SW480 (cell line): Measurements from ENCODE around the gene TGM2.
A peak's percentile ranks its signal among the peaks of the same experiment; 100 is the strongest.

ENCODE experiments used
- DNase-seq: peaks from one replicate; pipeline ENCODE4 v3.0.0-alpha.2; 2016; ENCODE audit warnings: low spot score

TGM2 gene

DNA sequence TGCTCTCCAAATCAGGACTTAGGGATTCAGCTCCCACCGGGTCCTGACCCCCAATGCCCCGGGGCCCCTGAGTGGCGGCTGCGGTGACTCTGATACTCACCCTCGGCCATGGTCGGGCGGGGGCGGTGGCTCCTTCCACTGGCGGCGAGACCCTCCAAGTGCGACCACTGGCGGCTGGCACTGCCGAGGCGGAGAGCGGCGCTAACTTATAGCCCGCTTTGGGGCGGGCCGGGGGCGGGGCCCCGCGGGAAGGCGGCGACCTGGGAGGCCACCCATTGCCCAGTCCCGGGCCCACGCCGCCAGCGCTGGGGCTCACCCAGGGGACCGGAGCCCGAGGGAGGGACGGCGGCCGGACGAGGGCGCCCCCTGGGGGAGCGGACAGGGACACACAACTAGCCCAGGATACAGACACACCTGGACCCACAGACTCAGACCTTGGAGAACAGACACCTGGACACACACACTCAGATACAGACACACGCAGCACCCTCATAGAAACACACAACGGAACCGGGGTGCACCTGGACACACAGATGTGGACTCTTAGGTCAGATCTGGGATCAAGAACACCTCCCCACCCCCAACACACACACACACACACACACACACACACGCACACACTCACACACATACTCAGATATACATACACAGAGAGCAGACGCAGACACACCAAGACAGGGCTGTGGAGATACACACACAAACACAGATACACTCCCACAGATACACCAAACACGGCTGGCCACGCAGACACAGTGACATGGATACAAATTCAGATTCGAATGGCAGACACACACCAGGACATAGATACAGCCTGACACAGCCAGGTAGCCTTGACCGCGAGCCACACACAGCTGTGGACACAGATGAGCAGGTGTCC, at the start of gene TGM2:
Gene TGM2, minus strand, starts transcription at position 182 of the 877 bp plus-strand sequence. Its CDS starts 72 bp downstream, at position 110.
- peak; percentile 89 for DNase-seq

GRCh38 chr20:38214256-38215193, 49.5 kb upstream of the TGM2 start:
- no peak for DNase-seq

- DNase-seq = no peak
Measured at GRCh38 chr20:38213607-38213940, 48.5 kb upstream of the TGM2 start.

GRCh38 chr20:38212806-38213606, 47.9 kb upstream of the TGM2 start:
- no peak for DNase-seq

- no peak for DNase-seq
Measured at GRCh38 chr20:38211200-38212097, 46.4 kb upstream of the TGM2 start.

DNA sequence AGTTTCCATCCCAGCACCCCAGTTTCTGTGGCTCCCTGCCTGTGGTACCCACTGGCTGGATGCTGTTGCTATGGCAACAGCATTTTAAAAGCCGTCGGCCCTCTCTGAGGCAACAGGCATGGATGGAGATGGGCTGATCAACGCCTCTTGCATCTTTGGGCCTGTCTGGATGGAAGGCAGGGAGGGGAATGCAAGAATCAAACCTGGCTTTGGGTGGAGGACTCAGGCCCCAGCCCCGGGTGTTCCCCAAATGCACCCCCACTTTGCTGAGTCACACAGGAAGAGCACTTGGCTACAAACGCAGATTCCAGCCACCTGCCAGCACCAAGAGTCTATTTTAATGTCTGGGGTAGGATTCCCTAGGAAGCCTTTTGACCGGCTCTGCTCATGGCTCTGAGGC, 45.7 kb upstream of the TGM2 start:
- peak; percentile 53 for DNase-seq

DNA sequence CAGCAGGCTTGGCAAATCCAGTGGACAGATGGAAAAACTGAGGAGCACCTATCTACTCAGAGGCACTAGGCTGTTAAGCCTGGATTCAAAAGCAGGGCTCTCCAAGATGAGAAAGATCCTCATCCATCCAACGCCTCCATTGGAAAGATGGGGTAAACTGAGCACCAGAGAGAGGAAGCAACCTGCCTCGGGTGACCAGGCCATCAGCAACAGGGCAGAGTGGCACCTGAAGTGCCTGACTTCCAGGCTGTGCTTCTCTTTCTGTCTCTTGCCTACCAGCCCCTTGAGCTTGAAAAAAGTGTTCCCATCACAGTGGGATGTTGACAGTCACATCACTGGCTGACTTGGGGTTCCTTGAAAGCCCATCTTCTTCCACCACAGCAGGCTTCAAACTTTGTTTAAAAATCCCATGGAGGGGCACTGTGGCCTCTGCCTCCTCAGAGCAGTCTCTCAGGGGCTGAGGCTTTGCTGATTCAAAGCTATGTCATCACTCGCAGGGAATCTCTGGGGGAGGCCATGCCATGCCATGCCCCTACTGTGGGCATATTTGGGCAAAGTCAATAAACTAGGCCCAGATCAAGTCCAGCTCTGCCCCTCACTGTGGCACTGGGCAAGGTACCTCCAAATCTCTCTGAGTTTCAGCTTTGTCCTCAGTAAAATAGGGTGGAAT, 44.8 kb upstream of the TGM2 start:
- DNase-seq = no peak

DNA sequence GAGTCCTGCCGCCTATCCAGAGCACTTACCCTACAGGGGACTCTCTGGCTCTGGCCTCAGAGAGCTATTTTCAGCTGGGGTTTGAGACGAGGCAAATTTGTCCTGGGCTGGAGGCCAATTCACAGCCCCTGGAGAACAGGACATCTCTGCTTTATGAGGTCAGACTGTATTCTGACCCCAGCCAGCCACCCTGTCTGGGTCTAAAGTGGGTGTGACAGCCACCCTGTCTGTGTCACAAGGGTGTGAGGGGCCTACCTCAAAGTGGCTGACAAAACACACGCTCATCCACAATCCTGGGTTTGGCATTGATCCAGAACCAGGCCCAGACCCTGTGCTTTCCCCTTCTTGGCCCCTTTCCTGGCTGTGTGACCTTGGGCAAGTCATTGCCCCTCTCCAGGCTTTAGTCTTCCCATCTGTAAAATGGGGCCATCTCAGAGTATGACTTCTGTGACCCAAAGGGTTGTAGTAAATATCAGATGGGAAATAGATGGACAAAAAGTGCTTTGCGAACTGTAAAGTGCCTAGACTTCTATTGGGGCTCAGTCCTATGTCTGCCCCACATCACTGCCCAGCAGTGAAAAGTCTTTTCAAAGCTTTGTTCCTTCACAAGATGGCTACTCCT, 44.1 kb upstream of the TGM2 start:
- no peak for DNase-seq

DNA sequence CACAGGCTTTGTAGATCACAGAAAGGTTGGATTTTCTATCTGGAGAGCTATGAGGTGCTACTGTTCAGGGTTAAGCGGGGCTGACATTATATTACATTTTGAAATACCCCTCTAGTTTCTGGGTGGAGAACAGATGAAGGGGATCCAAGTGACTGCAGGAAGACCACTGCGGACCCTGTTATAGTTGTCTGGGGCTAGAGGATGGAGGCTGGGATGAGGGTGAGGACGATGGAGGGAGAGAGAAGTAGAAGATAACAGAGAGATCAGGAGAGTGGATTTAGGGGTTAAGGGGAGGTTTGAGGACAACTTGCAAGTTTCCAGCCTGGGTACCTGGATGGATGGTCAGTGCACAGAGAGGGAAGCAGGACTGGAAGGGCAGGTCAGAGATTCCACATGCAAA, 43.5 kb upstream of the TGM2 start:
- no peak for DNase-seq

DNA sequence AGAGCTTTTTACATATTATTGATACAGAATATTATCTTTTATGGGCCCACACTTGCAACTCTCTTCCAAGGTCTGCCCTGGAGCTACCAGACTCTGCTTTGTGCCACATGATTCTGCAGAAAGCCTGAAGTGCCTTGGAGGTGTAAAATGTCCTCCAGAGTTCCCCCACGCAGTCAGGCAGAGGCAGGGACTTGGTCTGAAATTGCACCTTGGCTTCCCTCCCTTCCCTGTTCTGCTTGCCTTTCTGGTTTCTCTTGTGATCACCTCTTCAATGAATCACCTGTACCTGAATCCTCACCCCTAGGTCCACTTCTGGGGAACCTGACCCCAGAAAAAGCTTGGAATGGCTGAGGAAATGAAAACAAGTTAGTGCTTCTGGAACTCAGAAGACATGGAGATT, 43.0 kb upstream of the TGM2 start:
- DNase-seq = no peak

DNA sequence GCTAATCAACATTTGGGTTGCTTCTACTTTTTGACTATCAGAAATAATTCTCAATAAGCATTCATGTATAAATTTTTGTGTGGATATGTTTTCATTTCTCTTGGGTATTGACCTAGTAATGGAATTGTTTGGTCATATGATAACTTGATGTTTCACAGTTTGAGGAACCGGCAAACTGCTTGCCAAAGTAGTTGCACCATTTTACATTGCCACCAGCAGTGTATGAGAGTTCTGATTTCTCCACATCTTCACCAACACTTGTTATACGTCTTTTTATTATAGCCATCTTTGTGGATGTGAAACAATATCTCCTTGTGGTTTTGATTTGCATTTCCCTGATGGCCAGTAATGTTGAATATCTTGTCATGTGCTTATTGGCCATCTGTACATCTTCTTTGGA, 42.6 kb upstream of the TGM2 start:
- DNase-seq = no peak

GRCh38 chr20:38205001-38205400, 39.9 kb upstream of the TGM2 start:
- no peak for DNase-seq

- DNase-seq = no peak
Measured at GRCh38 chr20:38203981-38204357, 38.9 kb upstream of the TGM2 start.

- DNase-seq = no peak
Measured at GRCh38 chr20:38203337-38203980, 38.4 kb upstream of the TGM2 start.

DNA sequence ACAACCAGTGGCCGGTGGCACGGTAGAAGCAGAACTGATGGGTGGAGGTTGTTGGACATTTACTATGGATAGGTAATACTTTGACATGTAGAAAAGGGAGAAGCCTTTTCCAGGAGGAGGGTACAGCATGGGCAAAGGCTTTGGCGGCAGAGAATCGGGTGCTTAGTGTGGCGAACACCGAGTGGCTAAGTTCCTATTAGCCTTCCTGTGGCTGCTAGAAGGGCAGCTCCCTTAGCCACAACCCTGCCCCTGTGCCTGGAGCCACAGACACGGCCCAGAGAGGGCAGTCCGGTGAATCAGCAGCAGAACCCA, 37.9 kb upstream of the TGM2 start:
- DNase-seq = no peak

- no peak for DNase-seq
Measured at GRCh38 chr20:38202153-38202981, 37.3 kb upstream of the TGM2 start.

DNA sequence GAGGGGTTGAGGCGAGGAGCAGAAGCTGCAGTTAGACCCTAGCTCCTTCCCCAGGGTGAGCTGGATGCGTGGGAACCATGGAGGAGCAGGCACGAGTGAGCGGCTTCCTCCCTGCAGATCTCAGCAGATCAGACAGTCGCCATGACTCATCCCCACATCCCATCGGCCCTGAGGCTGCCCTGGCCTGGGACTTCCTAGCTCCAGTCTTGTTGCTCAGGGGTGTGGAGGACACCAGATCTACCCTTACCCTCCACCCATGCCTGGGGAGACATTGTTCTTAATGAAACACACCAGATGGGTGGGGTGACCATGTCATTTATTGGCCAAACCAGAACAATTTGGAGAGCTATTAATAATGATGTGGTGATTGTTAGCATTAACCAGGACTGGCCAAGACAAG, 36.3 kb upstream of the TGM2 start:
- DNase-seq = no peak

- DNase-seq = no peak
Measured at GRCh38 chr20:38200646-38201045, 35.6 kb upstream of the TGM2 start.
